ENCODE results near the gene ASCC1.

The ASCC1 gene

DNA sequence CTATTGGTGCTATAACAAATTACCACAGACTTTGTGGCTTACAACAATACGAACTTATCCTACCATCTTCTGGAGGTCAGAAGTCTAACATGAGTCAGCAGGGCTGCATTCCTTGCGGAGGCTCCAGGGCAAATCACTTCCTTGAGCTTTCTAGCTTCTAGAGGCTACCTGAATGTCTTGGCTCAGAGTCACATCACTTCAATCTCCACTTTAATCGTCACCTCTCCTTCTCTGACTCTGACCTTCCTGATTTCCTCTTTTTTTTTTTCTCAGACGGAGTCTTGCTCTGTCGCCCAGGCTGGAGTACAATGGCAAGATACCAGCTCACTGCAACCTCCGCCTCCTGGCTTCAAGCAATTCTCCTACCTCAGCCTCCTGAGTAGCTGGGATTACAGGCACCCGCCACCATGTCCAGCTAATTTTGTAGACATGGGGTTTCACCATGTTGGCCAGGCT is 44.9 kb downstream of the ASCC1 start:
- H2AFZ ChIP-seq (ENCODE audit: low read length), result no peak overlapping the region
- H3K9me3 ChIP-seq (replicated peaks; ENCODE audit: insufficient read depth, low read length), result no peaks in the 10 kb centered on the region
- H3F3A ChIP-seq (ENCODE audit: insufficient read depth, low read length), result no peaks in the 10 kb centered on the region
- H3K9ac ChIP-seq (ENCODE audit: low read length), result no peak overlapping the region
- H3K36me3 ChIP-seq (replicated peaks; ENCODE audit: insufficient read depth, low read length), result no peaks in the 10 kb centered on the region
- no peak overlapping the region for H3K27ac ChIP-seq (ENCODE audit: low read length)
- TF ChIP-seq, protein P1, sequence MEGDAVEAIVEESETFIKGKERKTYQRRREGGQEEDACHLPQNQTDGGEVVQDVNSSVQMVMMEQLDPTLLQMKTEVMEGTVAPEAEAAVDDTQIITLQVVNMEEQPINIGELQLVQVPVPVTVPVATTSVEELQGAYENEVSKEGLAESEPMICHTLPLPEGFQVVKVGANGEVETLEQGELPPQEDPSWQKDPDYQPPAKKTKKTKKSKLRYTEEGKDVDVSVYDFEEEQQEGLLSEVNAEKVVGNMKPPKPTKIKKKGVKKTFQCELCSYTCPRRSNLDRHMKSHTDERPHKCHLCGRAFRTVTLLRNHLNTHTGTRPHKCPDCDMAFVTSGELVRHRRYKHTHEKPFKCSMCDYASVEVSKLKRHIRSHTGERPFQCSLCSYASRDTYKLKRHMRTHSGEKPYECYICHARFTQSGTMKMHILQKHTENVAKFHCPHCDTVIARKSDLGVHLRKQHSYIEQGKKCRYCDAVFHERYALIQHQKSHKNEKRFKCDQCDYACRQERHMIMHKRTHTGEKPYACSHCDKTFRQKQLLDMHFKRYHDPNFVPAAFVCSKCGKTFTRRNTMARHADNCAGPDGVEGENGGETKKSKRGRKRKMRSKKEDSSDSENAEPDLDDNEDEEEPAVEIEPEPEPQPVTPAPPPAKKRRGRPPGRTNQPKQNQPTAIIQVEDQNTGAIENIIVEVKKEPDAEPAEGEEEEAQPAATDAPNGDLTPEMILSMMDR (IDR thresholded peaks at IDR 0.05; ENCODE audit: low read length), result no peak
- TF ChIP-seq EZH2 (optimal IDR thresholded peaks at IDR 0.05; ENCODE audit: low read depth, low read length) (no peak), EZH2phosphoT487 (IDR thresholded peaks at IDR 0.05; ENCODE audit: low read length) (no peak)
- no peaks in the 10 kb centered on the region for H3K9me2 ChIP-seq (replicated peaks; ENCODE audit: insufficient read depth, low read length)
- H3K79me2 ChIP-seq (ENCODE audit: low read length), result no peaks in the 10 kb centered on the region
- no peak overlapping the region for H3K4me3 ChIP-seq (ENCODE audit: low read length)
- no peaks in the 10 kb centered on the region for H3K27me3 ChIP-seq (replicated peaks; ENCODE audit: insufficient read depth, low read length)
- no peaks in the 10 kb centered on the region for H4K20me1 ChIP-seq (ENCODE audit: insufficient read depth, low read length)
- H3K4me2 ChIP-seq (ENCODE audit: low read depth, low read length), result no peak overlapping the region
- peaks cover 18% of the 10 kb centered on the region for H3K4me1 ChIP-seq (ENCODE audit: low read length)
- no peak for DNase-seq

DNA sequence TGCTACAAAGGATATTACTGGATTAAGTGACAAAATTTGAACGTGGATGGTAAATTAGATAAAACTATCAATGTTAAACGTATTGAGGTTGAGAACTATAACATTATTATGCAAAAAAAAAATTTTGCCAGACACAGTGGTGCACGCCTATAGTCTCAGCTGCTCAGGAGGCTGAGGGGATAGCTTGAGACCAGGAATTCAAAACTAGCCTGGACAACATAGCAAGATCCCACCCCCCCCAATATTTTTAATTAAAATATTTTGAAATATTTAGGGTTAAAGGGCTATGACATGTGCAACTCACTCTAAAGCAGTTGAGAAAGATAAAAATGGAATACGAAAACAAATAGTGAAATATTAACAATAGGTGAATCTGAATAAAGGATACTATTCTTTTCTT is 45.3 kb downstream of the ASCC1 start:
- no peaks in the 10 kb centered on the region for H3K27me3 ChIP-seq (replicated peaks; ENCODE audit: insufficient read depth, low read length)
- H3K4me3 ChIP-seq (ENCODE audit: low read length), result no peak overlapping the region
- H3K9me3 ChIP-seq (replicated peaks; ENCODE audit: insufficient read depth, low read length), result no peaks in the 10 kb centered on the region
- no peaks in the 10 kb centered on the region for H3K79me2 ChIP-seq (ENCODE audit: low read length)
- H4K20me1 ChIP-seq (ENCODE audit: insufficient read depth, low read length), result no peaks in the 10 kb centered on the region
- no peak overlapping the region for H3K9ac ChIP-seq (ENCODE audit: low read length)
- no peaks in the 10 kb centered on the region for H3F3A ChIP-seq (ENCODE audit: insufficient read depth, low read length)
- no peak overlapping the region for H3K4me2 ChIP-seq (ENCODE audit: low read depth, low read length)
- no peak overlapping the region for H3K27ac ChIP-seq (ENCODE audit: low read length)
- no peak for DNase-seq
- H3K4me1 ChIP-seq (ENCODE audit: low read length), result peaks cover 14% of the 10 kb centered on the region
- H3K9me2 ChIP-seq (replicated peaks; ENCODE audit: insufficient read depth, low read length), result no peaks in the 10 kb centered on the region
- H2AFZ ChIP-seq (ENCODE audit: low read length), result no peak overlapping the region
- TF ChIP-seq, protein P1 (IDR thresholded peaks at IDR 0.05; ENCODE audit: low read length), result no peak
- no peak for TF ChIP-seq EZH2 (optimal IDR thresholded peaks at IDR 0.05; ENCODE audit: low read depth, low read length)
- TF ChIP-seq EZH2phosphoT487 (IDR thresholded peaks at IDR 0.05; ENCODE audit: low read length), result no peak
- no peaks in the 10 kb centered on the region for H3K36me3 ChIP-seq (replicated peaks; ENCODE audit: insufficient read depth, low read length)

DNA sequence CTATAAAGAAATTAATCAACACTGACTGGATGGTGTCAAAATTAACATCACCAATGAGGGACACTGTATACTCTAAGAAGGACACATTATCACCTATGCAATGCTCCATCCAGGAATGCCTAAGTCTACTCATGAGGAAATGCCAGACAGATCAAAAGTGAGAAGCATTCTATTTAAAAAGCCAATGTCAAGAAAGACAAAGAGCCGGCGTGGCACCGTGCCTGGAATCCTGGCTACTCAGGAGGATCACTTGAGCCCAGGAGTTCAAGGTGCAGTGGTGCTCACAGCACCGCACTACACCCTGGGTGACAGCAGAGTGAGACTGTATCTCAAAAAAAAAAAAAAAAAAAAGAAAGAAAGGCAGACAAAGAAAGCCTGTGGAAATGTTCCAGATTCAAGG is 45.8 kb downstream of the ASCC1 start:
- no peaks in the 10 kb centered on the region for H3K9me2 ChIP-seq (replicated peaks; ENCODE audit: insufficient read depth, low read length)
- no peaks in the 10 kb centered on the region for H3K79me2 ChIP-seq (ENCODE audit: low read length)
- peaks cover 10% of the 10 kb centered on the region for H3K4me1 ChIP-seq (ENCODE audit: low read length)
- no peaks in the 10 kb centered on the region for H3K9me3 ChIP-seq (replicated peaks; ENCODE audit: insufficient read depth, low read length)
- no peak overlapping the region for H2AFZ ChIP-seq (ENCODE audit: low read length)
- no peaks in the 10 kb centered on the region for H3F3A ChIP-seq (ENCODE audit: insufficient read depth, low read length)
- no peak overlapping the region for H3K4me3 ChIP-seq (ENCODE audit: low read length)
- H3K4me2 ChIP-seq (ENCODE audit: low read depth, low read length), result no peak overlapping the region
- H3K36me3 ChIP-seq (replicated peaks; ENCODE audit: insufficient read depth, low read length), result no peaks in the 10 kb centered on the region
- no peak for DNase-seq
- H3K27me3 ChIP-seq (replicated peaks; ENCODE audit: insufficient read depth, low read length), result no peaks in the 10 kb centered on the region
- no peak overlapping the region for H3K9ac ChIP-seq (ENCODE audit: low read length)
- H3K27ac ChIP-seq (ENCODE audit: low read length), result no peak overlapping the region
- no peaks in the 10 kb centered on the region for H4K20me1 ChIP-seq (ENCODE audit: insufficient read depth, low read length)
- TF ChIP-seq EZH2 (optimal IDR thresholded peaks at IDR 0.05; ENCODE audit: low read depth, low read length) (no peak), EZH2phosphoT487 (IDR thresholded peaks at IDR 0.05; ENCODE audit: low read length) (no peak)

DNA sequence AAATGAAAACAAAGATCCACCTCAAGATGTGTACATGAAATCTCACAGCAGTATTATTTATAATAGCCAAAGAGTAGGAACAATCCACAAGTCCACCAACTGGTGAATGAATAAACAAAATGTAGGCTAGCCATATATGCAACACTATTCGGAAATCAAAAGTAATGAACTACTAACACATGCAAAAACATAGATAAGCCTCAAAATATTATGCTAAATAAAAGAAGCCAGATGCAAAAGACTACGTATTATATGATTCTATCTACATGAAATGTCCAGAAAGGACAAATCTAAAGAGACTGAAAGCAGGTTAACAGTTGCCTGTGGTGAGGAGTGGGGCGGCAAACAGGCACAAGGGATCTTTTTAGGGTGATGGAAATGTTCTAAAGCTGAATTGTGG is 49.0 kb downstream of the ASCC1 start:
- Histone ChIP-seq H3K79me2 (ENCODE audit: low read length) (no peaks in the 10 kb centered on the region), H3F3A (ENCODE audit: insufficient read depth, low read length) (no peaks in the 10 kb centered on the region), H3K4me1 (ENCODE audit: low read length) (peaks cover 9% of the 10 kb centered on the region), H3K27me3 (replicated peaks; ENCODE audit: insufficient read depth, low read length) (no peaks in the 10 kb centered on the region), H2AFZ (ENCODE audit: low read length) (no peak overlapping the region), H3K9ac (ENCODE audit: low read length) (no peak overlapping the region), H3K9me3 (replicated peaks; ENCODE audit: insufficient read depth, low read length) (no peaks in the 10 kb centered on the region), H3K36me3 (replicated peaks; ENCODE audit: insufficient read depth, low read length) (no peaks in the 10 kb centered on the region), H3K4me3 (ENCODE audit: low read length) (no peak overlapping the region), H3K9me2 (replicated peaks; ENCODE audit: insufficient read depth, low read length) (no peaks in the 10 kb centered on the region), H4K20me1 (ENCODE audit: insufficient read depth, low read length) (no peaks in the 10 kb centered on the region), H3K27ac (ENCODE audit: low read length) (no peak overlapping the region), H3K4me2 (ENCODE audit: low read depth, low read length) (no peak overlapping the region)
- TF ChIP-seq EZH2 (optimal IDR thresholded peaks at IDR 0.05; ENCODE audit: low read depth, low read length), result no peak
- TF ChIP-seq EZH2phosphoT487 (IDR thresholded peaks at IDR 0.05; ENCODE audit: low read length), result no peak
- TF ChIP-seq, protein P1 (IDR thresholded peaks at IDR 0.05; ENCODE audit: low read length), result no peak
- no peak for DNase-seq
